Testis (tissue), 2 donors: ENCODE results near the gene KIF6.

Experiments used
- CTCF ChIP-seq, 3 experiments: fragments of 450-650 bp in 2 of 3; fragments of 200-600 bp in 1 of 3; sonication (generic) in 1 of 3; IDR thresholded peaks; one replicate each; pipeline ENCODE4 v1.5.1; 2016 to 2019; ENCODE audit warnings: antibody characterized with exemption in 3 of 3, mild to moderate bottlenecking in 2 of 3, moderate library complexity in 1 of 3
- POLR2A ChIP-seq: fragments of 450-650 bp; IDR thresholded peaks from one replicate; pipeline ENCODE4 v1.6.1; 2017; ENCODE audit warnings: antibody characterized with exemption, mild to moderate bottlenecking, moderate library complexity

GRCh38 chr6:39416026-39416425 lies 309.2 kb downstream of the KIF6 start:
- TF ChIP-seq POLR2A (no peak), CTCF (IDR thresholded peaks at IDR 0.05) (no peak)
